ENCODE results near the gene NKAIN2. TPM values are rescaled to one million over a fixed set of nuclear protein-coding genes. Genes with fewer than 3 reads are reported as not detected.

Gene NKAIN2
- total RNA-seq, 1 donor from 2014 or later = 4.0 TPM

DNA sequence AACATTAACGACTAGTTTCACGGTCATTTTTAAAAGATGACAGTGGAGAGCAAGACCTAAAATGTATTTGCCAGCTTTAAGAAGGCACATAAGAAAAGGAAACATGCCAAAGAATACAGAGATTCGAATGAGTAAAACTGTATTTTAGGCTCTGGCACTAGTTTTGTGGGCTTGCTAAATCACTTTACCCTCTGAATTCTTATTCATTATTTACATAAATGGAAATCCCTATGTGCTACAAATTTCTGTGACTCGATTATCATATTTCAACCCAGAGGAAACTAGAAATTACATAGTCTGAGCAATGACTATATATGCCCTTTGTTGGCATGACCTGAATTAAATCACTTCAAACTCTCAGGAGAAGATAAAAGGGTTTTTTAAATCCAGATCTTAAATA, 716.8 kb downstream of the NKAIN2 start:
- H3K36me3 Mint-ChIP-seq (ENCODE audit: low read depth) = no peaks in the 10 kb centered on the region
- TF ChIP-seq, protein P1, sequence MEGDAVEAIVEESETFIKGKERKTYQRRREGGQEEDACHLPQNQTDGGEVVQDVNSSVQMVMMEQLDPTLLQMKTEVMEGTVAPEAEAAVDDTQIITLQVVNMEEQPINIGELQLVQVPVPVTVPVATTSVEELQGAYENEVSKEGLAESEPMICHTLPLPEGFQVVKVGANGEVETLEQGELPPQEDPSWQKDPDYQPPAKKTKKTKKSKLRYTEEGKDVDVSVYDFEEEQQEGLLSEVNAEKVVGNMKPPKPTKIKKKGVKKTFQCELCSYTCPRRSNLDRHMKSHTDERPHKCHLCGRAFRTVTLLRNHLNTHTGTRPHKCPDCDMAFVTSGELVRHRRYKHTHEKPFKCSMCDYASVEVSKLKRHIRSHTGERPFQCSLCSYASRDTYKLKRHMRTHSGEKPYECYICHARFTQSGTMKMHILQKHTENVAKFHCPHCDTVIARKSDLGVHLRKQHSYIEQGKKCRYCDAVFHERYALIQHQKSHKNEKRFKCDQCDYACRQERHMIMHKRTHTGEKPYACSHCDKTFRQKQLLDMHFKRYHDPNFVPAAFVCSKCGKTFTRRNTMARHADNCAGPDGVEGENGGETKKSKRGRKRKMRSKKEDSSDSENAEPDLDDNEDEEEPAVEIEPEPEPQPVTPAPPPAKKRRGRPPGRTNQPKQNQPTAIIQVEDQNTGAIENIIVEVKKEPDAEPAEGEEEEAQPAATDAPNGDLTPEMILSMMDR (IDR thresholded peaks at IDR 0.05) = no peak
- no peak for DNase-seq (ENCODE audit: low spot score)
- no peak overlapping the region for H3K4me3 Mint-ChIP-seq (ENCODE audit: unreplicated experiment)
- no peak overlapping the region for H3K27ac Mint-ChIP-seq (ENCODE audit: unreplicated experiment)
- peaks cover 21% of the 10 kb centered on the region for H3K4me1 Mint-ChIP-seq (ENCODE audit: low read depth)
- no peaks in the 10 kb centered on the region for H3K9me3 Mint-ChIP-seq (ENCODE audit: low read depth)
- no peaks in the 10 kb centered on the region for H3K27me3 Mint-ChIP-seq (ENCODE audit: low read depth)

DNA sequence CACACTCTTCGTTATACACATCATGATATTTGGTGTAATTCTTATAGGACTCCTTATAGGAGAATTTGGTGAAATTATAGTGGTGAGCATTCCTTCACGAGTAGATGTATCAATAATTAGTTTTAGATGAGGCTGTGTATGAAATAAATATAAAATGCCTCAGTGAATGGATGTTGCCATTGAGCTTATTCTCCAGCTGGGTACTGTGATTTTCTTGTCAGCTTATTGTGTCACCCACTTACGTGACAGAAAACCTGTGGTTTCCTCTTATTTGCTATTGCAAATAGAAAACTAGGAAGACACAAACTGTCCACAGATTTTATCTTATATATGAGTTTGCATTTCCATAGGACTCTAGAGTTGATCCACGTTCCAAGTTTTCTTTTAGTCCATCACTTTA, 718.7 kb downstream of the NKAIN2 start:
- DNase-seq (ENCODE audit: low spot score) = no peak
- H3K9me3 Mint-ChIP-seq (ENCODE audit: low read depth) = no peaks in the 10 kb centered on the region
- no peak overlapping the region for H3K4me3 Mint-ChIP-seq (ENCODE audit: unreplicated experiment)
- TF ChIP-seq, protein P1 (IDR thresholded peaks at IDR 0.05) = no peak
- peaks cover 32% of the 10 kb centered on the region for H3K4me1 Mint-ChIP-seq (ENCODE audit: low read depth)
- H3K27ac Mint-ChIP-seq (ENCODE audit: unreplicated experiment) = no peak overlapping the region
- H3K27me3 Mint-ChIP-seq (ENCODE audit: low read depth) = no peaks in the 10 kb centered on the region
- no peaks in the 10 kb centered on the region for H3K36me3 Mint-ChIP-seq (ENCODE audit: low read depth)

DNA sequence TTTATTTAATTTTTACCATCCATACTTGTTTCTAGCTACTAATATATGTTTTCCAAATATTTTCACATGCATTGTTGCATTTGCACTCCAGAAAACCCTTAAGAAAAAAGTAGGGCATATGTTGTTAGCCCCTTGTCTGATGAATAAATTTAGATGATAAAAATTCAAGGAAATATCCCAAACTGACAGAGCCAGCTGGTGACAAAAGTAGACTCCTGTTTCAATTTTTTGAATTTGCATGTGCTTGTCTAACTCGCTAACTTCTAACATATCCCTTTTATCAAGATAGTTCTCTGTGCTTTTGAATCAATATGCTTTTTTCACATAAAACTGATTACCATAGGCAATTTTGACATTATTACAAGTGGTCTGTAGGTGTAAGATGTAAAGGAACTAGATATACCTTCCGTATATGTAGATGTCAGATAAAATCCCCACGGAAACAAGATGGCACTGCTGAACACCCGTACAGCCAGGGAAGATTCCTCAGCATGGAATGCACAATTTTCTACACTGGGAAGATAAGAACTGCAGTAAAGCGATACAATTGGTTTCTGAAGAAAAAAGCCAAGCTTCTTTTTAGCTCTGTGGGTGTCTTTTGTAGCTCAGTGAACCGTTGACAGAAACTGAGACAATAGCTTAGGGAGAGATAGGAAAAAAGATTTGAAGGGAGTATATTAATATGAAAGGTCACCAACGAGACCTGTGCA, 721.0 kb downstream of the NKAIN2 start:
- Mint-ChIP-seq H3K36me3 (ENCODE audit: low read depth) (no peaks in the 10 kb centered on the region), H3K4me3 (ENCODE audit: unreplicated experiment) (no peak overlapping the region), H3K4me1 (ENCODE audit: low read depth) (peaks cover 36% of the 10 kb centered on the region), H3K27ac (ENCODE audit: unreplicated experiment) (no peak overlapping the region), H3K9me3 (ENCODE audit: low read depth) (no peaks in the 10 kb centered on the region), H3K27me3 (ENCODE audit: low read depth) (no peaks in the 10 kb centered on the region)
- TF ChIP-seq, protein P1 (IDR thresholded peaks at IDR 0.05) = no peak
- no peak for DNase-seq (ENCODE audit: low spot score)

DNA sequence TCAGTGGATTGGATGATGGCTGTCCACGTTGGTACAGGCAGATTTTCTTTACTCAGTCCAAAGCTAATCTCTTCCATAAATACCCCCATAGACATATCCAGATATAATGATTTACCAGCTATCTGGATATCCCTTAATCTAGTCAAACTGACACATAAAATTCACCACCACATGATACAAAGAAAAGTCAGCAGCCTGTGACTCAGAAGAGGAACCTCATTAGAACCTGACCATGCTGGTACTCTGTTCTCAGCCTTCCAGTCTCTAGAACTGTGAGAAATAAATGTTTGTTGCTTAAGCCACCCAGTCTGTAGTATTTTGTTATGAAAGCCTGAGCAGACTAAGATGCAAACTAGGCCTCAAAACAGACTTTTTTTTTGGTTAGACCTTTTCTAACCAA, 727.3 kb downstream of the NKAIN2 start:
- H3K4me3 Mint-ChIP-seq (ENCODE audit: unreplicated experiment) = no peak overlapping the region
- TF ChIP-seq, protein P1 (IDR thresholded peaks at IDR 0.05) = no peak
- DNase-seq (ENCODE audit: low spot score) = no peak
- no peaks in the 10 kb centered on the region for H3K27me3 Mint-ChIP-seq (ENCODE audit: low read depth)
- H3K9me3 Mint-ChIP-seq (ENCODE audit: low read depth) = no peaks in the 10 kb centered on the region
- no peaks in the 10 kb centered on the region for H3K36me3 Mint-ChIP-seq (ENCODE audit: low read depth)
- H3K4me1 Mint-ChIP-seq (ENCODE audit: low read depth) = peaks cover 31% of the 10 kb centered on the region
- no peak overlapping the region for H3K27ac Mint-ChIP-seq (ENCODE audit: unreplicated experiment)

DNA sequence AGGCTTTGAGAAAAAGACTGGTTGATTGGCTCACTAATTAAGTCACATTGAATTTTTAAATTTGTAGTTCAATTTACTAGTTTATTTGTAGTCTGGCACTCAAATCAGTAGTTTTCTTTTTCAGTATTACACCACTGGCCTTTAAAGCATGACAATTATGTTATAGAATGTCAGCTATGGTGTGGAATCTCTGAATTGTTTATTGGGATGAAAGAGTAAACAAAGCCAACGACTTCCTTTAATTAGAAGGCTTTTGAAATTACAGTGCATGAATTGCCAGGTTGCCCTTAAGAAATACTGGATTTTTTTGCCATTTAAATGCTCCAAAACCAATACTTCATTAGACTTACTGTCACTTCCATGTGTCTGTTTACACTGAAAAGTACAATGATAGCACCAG, 731.6 kb downstream of the NKAIN2 start:
- no peak for DNase-seq (ENCODE audit: low spot score)
- Mint-ChIP-seq H3K4me1 (ENCODE audit: low read depth) (peaks cover 20% of the 10 kb centered on the region), H3K4me3 (ENCODE audit: unreplicated experiment) (no peak overlapping the region), H3K27me3 (ENCODE audit: low read depth) (no peaks in the 10 kb centered on the region), H3K27ac (ENCODE audit: unreplicated experiment) (peak overlapping the region; percentile 92), H3K9me3 (ENCODE audit: low read depth) (no peaks in the 10 kb centered on the region), H3K36me3 (ENCODE audit: low read depth) (no peaks in the 10 kb centered on the region)
- TF ChIP-seq, protein P1 (IDR thresholded peaks at IDR 0.05) = no peak
